A673 (cell line): ENCODE results near the gene LCE2C.

Experiments
- CTCF ChIP-seq: fragments of 300-800, 200-600 bp; sonication (generic); conservative IDR thresholded peaks from 2 replicates; pipeline ENCODE4 v1.5.1; 2017; ENCODE audit warnings: low read depth, mild to moderate bottlenecking, antibody characterized with exemption, low read length, moderate library complexity, mixed read lengths
- EZH2 ChIP-seq: fragments of 200-600 bp; sonication (generic); IDR thresholded peaks from 2 replicates; pipeline ENCODE4 v1.6.1; 2017; ENCODE audit warnings: borderline replicate concordance, low read depth, mild to moderate bottlenecking, mixed read lengths, antibody characterized with exemption, low read length; ENCODE audit not compliant: poor library complexity, severe bottlenecking

GRCh38 chr1:152630596-152630995, 44.5 kb upstream of the LCE2C start:
- TF ChIP-seq CTCF = no peak
- no peak for TF ChIP-seq EZH2
